DMS53 treated with DMSO at 0.1 percent for 48 hours (cell line): ENCODE measurements around the gene TMEM164.
"Not testable (repeated sequence)": the region's sequence is repeated elsewhere in the genome, so short reads cannot be mapped to it uniquely, and the experiment has no call there.

Experiments
- DNase-seq: peaks from one replicate; lab custom pipeline; 2025; ENCODE audit not compliant: unreplicated experiment; lab: John Stamatoyannopoulos, UW

Gene TMEM164

GRCh38 chrX:110002300-110003166 lies at the start of gene TMEM164:
Gene TMEM164, plus strand, starts transcription at chrX:110003114. Its CDS starts 661 bp downstream, at chrX:110003775.
- peak; percentile 67 for DNase-seq

DNA sequence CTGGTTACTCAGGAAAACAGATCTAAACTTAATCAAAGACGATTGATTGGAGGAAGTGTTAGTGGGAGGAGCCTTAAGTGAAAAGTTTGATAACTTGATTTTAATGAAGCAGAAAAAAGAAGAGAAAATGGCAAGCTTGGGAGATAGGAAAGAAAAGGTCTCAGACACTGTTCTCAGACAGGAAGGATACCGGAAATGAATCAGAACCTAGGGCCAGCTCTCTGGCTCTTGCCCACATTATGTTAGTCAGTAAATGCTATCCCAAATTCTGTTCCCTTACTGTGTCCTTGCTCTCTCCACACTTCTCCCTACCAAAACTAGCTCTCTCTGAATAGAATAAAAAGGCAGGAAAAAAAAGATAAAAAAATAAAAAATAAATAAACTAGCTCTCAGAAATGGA lies 48.6 kb upstream of the TMEM164 start:
- no peak for DNase-seq

DNA sequence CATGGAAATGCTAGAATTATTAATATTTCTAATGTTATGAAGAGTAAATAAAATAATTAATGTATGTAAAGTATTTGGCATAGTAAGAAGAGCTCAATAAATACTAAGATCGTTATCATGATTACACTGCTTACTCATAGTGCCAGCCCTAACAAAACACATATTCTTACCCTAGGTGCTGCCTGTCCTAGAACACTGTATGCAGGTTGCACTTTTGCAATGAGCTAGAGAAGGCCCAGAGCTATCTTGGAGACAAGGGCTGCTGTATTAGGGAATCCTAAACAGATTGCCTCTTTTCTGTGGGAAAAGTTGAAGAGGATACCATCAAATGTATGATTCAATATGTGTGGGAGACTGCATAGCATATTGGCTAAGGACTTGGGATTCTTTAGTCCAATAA lies 48.0 kb upstream of the TMEM164 start:
- no peak for DNase-seq

DNA sequence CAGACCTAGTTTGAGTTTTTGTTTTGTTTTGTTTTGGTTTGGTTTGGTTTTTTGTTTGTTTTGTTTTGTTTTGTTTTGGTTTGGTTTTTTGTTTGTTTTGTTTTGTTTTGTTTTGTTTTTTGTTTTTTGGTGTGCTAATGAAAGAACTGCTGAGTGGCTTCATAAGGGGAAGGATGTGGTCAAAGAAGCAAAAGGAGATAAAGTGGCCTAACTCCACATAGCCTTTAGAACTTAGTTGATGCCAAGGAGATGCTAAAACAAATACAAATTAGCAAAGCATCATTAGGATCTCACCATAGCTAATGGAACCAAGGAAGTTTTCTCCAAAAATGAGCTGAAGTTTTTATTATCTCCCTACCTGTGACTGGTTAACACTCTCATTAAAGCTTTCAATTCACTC lies 44.6 kb upstream of the TMEM164 start:
- DNase-seq: no peak

DNA sequence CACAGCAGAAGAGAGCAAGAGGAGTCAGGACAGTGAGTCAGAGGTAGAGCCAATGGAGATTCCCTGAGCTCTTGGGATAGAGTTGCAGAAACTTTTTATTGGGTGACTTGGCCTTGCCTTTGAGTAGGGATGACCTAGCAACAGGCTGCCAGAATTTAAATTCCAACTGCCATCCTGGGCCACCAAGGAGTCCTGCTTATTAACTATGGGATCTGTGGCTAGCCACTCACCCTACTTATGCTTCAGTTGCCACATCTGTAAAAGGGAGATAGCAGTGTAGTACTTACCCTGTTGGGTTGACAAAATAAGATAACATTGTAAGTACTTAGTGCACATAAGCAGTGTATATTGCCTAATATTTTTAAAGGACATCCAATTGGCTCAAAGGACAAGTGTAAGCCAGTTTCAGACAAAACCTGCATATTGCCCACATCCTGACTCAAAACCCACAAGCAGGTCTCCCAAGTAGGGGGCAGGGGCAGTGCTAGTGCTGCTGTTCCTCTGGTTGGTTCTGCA lies 43.5 kb upstream of the TMEM164 start:
- DNase-seq: no peak

DNA sequence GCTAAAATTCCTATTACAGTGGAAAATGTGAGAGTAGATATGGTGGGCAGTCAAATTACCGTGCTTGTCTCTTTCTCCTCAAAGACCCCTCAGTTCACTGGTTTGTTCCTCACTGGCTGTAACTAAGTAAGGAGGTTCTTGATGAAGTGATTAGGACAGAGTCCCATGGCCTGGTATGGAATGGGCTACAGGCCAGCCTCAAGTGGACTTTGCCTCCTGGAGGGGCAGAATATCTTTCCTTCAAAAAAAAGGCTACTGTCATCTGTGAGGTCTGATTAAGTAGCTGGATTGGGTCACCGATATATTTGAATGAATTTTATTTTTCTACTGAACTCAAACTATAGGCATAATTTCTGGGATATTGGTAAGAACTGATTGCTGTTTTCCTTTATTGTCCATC lies 38.5 kb upstream of the TMEM164 start:
- no peak for DNase-seq

DNA sequence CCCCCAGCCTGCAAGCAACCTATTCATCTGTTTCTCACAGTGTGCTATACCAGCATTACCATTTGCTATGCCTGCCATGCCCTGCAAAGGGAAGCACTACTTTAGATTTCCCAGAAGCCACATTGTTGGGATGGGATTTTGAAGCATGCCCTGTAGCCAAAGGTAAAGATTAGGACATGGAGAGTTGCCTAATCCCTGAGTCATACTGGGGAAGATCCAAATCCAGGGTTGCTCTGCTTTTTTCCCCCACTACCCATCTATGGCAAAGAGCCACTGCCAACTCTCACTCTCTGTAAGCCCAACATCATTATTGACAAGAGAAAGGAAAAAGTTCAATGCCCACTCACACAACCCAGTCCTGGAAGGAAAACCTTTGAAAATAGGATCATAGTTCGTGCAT lies 36.7 kb upstream of the TMEM164 start:
- no peak for DNase-seq

- DNase-seq: no peak
These were observed 35.8 kb upstream of the TMEM164 start for GRCh38 chrX:109967156-109967555.

- not testable (repeated sequence) for DNase-seq
These were observed 32.1 kb upstream of the TMEM164 start for GRCh38 chrX:109970841-109971240.

DNA sequence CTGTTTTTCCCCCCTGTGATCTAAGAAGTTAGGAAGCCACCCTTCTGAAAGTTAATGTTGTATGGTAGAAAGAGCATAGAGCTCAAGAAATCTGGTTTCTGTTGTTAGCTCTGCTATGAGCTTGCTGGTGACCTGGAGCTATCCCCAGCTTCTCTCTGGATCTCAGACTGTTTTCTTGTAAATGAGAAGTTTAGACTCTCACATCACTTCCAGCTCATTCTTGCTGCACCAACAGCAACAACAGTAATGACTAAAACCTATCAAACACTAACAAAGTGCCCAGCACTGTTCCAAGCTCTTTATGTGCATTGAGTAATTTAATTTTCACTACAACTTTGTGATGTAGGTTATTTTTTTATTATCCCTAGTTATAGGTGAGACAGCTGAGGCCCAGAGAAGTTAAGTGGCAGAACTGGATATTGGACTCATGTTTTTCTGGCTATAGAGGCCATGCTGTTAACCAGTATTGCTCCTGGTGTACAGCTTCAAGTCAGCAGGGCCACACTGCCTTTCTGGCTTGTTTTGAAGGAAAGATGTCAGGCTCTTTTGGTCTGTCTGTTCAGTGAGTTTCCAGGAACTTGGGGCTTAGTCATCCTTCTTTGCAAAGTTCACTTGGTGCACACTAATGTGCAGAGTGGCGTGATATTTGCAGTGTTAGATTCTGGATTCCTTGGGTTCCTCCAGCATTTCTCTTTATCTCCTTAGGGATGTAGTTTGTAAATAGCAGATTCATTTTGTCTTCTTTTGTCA lies 27.8 kb upstream of the TMEM164 start:
- DNase-seq: no peak

GRCh38 chrX:109985210-109985609 lies 17.7 kb upstream of the TMEM164 start:
- not testable (repeated sequence) for DNase-seq

DNA sequence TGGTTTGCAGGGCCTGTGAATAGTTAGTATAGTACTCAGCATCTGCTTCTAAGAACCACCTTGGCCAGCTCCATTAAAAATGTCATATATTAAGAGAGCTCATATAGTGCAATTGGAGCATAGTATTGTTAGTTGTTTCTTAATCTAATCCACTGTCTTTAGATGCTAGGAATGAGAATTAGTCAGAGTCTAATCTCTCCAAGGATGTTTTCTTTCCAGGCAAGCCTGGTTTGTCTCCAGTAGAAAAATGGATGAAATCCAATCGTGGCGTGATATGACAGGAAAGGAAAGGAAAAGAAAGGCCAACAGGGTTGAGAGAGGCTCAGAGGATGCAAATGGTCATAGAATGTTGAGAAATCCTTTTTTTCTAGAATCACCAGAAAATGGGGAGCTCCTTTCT lies 15.0 kb upstream of the TMEM164 start:
- DNase-seq: no peak

- no peak for DNase-seq
These were observed 12.2 kb upstream of the TMEM164 start for GRCh38 chrX:109990582-109991276.

GRCh38 chrX:109992203-109992602 lies 10.7 kb upstream of the TMEM164 start:
- no peak for DNase-seq

- no peak for DNase-seq
These were observed 7.8 kb upstream of the TMEM164 start for GRCh38 chrX:109995155-109995554.

DNA sequence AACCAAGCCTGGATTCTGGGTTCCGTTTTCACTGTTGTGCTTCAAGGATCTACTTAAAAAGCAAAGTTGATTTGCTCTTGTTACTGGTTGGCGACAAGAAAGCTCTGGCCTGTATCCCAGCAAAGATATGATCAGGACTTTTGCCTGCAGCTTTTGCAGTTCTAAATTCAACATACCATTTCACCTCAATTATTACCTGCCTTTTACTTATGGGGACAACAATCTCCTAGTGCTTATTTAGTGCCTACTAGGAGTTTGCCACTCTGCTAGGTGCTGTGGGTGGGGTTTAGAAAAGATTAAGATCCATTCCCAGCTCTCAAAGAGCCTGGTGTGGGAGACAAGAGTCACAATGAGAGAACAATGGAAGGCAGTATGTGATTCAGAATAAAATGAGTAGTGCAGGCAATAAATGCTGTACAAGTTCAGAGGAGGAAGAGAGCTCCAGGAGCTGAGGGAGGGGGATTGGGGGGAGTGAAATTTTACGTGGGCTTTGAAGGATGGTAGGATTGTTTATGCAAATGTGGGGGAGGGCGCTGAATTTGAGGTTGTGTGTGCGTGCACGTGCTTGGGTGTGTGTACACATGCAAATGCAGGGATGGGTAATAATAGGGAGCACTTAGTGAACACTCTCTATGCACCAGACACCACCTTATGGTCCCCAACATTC lies 5.0 kb upstream of the TMEM164 start:
- no peak for DNase-seq

- no peak for DNase-seq
These were observed 2.9 kb upstream of the TMEM164 start for GRCh38 chrX:110000000-110000399.

GRCh38 chrX:110000847-110001713 lies 1.8 kb upstream of the TMEM164 start:
- no peak for DNase-seq

DNA sequence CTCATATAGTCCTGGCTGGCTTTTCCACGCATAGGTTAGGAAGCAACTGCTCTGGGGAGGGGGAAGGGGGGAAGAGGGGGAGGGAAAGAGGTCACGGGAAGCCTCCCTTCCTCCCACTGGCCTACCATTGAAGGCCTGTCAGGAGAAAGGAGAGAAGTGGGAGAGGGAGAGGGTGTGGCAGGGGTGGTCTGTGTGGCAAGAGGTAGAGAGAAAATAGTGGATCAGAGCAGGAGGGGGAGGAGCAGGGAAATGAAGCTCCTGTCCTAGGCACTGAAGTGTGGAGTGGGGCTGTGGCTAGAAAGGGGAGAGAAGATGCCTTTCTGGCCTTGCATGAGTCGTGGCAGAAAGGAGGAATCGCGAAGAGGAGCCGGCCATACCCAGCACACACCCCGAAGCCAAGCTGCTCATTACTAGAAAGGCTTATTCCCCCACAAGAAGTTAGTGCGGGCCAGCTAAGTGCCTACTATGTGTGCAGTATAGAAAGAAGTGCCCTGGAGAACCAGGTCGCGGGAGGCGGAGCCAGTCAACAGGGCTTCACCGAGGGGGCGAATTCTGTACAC lies 1.1 kb upstream of the TMEM164 start:
- DNase-seq: no peak
